HG03097 (cell line): Measurements from ENCODE around the gene DUS3L.

Experiments
- ATAC-seq: cut with Tn5 transposase; IDR thresholded peaks from one replicate; pipeline ENCODE4 v1.9.1; 2021; ENCODE audit not compliant: unreplicated experiment, low FRiP score

Gene DUS3L

DNA sequence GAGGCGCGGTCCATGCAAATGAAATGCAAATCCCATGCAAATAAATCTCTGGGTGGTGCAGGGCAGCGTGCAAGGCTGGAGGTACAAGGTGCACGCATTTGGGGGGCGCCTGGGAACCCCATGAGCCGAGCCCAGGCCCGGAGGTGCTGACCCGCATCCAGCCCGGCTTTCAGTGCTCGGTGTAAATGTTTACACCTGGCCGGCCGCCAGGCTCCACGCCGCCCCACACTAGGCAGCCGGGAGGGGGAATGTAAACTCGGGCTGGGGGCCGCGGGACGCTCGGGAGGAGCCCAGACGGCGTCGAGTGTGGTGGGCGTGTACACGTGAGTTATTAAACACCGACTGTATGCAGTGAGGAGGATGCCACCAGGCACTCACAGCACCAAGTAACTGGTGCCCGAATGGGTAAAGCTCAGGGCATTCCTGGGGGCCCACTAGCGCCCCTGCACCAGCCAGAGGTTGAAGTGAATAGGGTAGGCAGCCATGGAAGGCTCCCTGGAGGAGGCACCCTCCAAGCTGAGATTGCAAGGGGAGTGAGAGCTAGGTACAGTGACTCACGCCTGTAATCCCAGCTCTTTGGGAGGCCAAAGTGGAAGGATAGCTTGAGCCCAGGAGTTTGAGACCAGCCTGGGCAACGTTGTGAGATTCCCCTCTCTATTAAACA, 31.4 kb upstream of the DUS3L start:
- no peak for ATAC-seq

DNA sequence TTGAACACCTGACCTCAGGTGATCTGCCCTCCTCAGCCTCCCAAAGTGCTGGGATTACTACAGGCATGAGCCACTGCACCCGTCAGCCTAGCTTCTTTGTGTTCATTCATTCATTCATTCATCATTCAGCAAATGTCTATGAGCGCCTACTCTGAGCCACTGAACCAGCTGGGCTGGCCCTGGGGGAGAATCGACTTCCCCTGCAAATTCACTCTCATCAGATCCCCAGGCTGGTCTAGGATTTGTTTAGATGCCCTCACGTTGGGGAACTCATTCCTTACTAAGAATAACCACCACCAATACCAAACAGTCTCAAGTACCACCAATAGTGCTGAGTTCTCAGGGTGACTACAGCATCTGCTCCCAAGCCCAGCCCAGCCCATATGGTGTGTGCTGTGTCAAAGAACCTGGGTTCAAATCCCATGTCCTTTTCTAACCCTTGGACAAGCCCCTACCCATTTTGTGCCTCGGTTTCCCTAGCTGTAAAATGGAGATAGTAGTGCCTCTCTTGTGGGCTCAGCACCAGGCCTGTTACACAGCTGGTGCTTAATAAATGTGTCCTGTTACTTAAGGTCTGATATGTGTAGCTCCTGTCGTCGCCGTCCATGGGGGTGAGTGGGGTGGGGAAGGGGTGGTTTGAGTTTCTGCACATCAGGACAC, 30.7 kb upstream of the DUS3L start:
- no peak for ATAC-seq

DNA sequence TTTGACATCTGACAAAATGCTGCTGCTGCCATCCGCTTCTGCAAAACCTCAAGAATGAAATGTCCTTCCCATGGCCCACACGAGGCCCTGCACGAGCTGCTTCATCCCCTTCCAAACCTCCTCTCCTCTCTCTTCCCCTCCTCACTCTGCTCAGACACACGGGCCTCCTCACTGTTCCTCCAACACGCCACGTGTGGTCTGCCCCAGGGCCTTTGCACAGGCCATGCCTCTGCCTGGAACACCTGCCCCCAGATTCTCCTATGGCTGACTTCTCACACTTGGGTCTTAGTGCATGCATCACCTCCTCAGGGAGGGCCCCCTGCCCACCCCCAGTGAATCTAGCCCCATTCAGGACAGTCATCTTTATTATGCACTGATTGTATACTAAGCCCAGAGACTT, 29.8 kb upstream of the DUS3L start:
- no peak for ATAC-seq

DNA sequence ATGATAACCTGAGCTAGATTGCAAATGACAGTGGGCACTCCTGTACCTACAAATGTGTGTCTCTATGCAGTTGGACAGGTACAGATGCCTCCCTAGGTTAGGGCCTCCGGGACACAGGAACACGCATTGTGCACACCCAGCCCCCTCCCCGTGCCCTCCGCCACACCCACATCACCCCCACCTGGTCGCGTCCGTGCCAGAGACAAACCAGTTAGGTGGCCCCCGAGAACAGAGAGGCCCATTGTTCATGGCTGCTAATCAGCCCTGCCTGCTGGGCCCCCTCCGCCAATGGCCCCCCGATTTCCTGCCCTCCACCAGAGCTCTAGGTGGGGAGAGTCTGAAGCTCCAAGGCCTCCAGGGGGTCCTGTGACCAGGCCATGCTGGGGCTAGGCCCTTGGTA, 27.6 kb upstream of the DUS3L start:
- ATAC-seq = no peak

DNA sequence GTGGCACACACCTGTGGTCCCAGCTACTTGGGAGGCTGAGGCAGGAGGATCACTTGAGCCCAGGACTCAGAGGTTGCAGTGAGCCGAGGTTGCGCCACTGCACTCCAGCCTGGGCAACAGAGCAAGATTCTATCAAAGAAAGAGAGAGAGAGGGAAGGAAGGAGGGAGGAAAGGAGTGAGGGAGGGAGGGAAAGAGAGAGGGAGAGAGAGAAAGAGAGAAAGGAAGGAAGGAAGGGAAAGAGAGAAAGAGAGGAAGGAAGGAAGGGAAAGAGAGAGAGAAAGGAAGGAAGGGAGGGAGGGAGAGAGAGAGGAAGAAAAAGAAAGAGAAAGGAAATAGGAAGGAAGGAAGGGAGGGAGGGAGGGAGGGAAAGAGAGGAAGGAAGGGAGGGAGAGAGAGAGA, 26.3 kb upstream of the DUS3L start:
- no peak for ATAC-seq

DNA sequence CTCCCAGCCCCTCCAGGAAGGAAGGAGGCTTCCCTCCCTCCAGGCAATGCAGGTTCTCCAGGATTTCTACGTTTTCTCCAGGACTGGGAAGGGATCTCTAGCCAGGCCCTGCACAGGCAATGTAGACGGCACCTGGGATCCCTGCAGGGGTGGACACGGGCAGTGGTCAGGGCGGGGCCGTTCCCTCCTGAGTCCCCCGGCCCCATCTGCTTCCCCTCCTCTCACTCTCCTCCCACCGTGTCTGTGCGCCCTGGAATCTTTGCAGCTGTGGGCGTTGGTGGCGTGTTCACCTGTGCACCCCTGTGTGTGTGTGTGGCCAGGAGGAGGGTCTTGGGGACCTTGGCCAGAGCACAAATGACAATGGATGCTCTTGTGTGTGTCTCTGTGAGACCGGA, 23.9 kb upstream of the DUS3L start:
- no peak for ATAC-seq

DNA sequence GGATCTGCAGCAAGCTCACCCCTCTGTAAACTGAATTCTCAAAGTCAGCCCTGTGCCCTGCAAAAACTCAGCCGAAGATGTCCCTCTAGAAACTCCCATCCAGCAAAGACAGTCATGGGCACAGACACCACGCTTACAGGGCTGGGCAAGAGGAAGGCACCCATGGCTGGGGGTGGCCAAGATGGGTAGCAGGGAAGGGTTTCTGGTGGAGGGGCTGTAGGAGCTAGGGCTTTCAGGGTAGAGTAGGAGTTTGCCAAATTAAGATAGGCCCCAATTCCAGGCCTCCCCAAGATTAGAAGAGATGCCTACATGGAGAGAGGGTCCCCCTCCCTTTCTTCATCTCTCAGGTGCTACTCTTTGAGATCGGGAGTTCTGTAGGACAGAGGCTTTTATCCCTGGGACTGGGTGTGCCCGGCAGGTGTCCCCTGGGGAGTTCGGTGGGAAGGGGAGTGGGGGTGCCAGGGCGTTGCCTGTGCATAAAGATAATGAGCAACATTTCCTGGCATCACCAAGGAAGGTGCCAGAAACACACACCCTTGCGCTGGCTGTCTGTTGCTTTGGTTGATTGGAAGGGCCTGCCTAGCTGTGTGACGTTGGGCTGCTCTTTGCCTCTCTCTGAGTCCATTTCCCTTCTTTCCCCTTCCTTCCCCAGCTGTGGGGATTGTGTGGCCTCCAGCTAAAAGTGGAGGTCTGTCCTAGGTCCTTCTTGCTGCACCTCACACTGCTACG, 23.3 kb upstream of the DUS3L start:
- no peak for ATAC-seq

DNA sequence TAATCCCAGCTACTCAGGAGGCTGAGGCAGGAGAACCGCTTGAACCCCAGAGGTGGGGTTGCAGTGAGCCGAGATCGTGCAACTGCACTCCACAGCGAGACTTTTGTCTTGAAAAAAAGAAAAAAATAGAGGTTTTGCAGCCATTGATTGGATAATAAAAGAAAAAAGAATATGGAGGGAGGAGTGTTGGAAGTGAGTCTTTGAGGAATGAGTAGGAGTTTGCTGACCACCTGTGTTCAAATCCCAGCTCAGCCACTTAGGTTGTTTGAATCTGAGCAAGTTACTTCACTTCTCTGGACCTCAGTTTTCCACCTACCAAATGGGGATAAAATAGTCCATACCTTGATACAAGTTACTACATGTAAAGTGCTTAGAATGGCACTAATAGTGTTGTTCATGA, 20.2 kb upstream of the DUS3L start:
- no peak for ATAC-seq

DNA sequence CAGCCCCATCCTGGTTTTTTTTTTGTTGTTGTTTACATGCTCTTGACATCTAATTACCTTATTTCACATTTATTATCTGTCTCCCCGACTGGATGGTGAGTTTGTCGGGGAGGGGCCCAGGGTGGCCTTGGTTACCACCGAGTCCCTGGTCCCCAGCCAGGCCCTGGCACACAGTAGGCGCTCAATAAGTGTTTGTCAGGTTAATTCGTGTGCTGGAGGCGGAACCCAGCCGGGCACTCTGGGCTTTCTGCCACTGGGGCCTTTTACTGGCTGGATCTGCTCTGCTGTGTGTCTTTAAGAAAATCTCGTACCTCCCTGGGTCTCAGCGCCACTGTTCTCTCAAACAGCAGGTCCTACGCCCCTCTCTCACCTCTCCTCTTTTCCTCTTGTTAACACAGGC, 18.5 kb upstream of the DUS3L start:
- ATAC-seq = no peak

DNA sequence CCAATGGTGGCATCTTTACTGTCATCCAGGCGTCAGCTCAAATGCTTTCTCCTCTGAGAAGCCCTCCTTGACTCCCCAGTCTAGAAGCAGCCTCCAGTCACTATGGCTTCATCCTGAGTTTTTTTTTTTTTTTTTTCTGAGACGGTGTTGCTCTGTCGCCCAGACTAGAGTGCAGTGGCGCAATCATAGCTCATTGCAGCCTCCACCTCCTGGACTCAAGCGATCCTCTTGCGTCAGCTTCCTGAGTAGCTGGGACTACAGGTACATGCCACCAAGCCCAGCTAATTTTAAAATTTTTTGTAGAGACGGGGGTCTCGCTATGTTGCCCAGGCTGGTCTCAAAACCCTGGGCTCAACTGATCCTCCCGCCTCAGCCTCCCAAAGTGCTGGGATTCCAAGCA, 18.1 kb upstream of the DUS3L start:
- no peak for ATAC-seq

DNA sequence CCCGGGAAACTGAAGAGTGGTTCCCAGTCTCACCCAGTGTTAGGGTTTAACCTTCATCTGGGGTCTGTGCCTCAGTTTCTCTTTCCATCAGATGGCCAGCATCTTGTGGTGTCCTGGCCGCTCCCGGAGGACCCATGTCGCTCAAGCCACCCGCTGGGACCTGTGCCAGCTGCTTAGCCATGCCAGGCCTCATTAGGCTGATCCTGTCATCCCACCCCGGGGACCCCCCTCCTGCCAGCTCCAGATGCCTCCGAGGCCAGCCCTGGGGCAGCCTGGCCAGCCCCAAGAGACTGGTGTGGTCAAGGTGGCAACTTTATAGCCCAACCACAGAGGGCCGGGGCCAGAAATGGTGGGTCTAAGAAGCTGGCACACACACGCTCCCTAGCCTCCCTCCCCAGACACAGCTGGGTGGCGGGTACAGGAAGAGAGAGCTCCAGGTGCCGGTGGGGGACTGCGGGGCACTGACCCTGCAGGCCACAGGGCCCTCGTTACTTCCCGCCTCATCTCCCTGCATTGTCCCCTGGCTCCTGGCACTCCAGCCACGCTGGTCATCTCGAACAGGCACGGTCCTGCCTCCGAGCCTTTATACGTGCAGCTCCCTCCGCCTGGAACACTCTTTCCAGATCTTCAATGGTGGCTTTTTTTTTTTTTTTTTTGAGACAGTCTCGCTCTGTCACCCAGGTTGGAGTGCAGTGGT, 17.3 kb upstream of the DUS3L start:
- no peak for ATAC-seq

DNA sequence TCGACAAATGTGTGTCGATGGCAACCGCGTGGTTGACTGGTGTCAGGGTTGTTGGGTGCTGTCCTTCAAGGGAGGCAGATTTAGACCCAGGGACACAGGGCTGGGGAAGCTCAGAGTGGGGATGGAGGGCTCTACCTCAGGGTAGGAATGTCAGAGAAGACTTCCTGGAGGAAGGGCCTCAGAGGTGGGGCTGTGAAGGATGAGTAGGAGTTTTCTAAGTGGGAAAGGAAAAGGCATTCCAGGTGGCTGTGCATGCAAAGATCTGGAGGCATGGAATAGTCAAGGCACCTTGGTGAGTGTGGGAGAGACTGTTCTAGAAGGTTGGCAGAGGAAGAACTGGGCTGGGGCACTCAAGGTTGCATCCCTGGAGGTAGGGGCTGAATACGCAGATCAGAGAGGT, 15.9 kb upstream of the DUS3L start:
- no peak for ATAC-seq

DNA sequence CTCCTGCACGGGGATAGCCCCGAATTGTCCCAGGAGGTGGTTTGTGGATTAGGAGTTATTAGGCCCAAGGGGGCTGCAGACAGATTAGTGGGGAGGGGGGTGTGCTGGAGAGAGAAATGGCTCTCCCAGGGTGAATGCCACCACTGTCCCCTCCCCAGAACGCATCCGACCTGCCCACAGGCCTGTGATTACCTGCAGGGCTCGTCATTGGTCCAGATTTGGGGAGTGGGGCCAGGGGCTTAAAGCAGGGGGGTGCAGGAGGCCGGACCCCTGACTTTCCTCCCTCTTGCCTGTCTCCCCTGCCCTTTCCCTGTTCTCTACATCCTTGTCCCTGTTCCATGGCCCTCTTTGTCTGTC, 15.1 kb upstream of the DUS3L start:
- ATAC-seq = no peak

DNA sequence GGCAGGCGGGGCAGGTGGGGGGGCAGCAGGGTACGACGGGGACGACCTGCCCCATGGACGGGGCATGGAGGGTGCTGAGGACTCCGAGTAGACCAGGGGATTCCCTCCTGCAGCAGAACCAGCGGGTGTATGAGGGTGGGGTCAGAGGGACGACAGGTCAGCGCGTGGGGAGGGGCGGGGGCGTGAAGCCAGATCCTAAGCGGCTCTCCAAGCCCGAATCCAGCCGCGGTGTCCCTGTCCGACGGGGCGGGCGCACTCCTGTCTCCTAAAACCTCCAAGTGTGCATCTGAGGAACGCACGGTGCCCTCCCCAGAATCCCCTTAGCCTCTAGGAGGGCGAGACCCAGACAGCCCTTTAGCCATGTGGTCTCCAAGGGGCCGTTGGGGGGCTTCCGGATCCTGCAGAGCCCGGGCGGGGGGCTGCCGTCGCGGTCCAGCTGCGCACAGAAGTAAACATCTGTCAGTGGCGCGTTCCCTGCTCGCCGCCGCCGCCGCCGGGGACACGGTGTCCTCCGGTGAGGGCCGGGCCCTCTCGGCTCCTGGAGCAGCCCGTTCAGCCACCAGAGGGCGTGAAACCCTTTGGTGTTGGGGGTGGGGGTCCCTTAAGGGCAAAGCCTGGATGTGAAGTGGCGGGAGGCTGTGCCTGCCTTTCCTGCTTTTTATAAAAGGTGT, 14.6 kb upstream of the DUS3L start:
- no peak for ATAC-seq

DNA sequence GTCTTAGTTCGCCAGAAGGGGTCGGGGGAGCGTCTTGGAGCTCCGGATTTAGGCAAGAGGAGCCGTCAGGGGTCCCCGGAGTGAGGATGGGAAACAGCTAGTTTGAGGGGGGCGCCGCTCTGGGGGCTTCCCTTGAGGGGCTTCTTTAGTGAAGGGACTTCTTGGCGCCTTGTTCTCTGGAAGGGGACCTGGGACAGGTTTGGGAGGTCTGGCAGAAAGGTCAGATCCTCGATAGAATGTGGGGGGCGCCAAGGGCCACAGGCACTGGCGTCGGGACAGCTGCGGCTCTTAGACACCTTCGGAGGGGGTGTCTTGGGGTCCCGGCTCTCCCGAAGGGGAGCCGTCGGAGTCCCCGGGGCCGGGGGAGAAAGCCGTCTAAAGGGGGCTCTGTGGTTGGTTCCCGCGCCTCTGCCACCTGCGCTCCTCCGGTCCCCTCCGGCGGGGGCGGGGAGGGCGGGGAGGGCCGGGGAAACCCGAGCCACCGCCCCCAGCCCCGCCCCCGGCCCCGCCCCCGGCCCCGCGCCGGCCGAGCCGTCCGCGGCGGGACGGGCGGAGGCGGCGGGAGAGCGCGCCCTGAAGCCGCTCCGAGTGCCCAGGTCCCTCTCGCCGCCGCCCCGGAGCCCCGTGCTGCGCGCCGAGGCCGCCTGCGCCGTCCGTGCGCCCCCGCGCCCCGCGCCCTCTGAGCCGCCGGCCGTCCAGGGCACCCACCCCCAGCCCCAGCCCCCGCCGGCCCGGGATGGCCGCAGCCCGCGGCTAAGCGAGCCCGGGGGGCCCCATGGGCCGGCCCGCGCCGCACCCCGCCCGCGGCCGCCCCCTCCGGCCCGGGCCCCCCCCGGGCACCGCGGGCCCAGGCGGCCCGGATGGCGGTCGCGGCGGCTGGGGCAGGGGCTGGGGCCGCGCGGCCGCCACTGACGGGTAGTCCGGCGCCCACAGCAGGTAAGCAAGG, 13.8 kb upstream of the DUS3L start, which contains the start of gene NRTN:
Gene NRTN, plus strand, starts transcription at position 552 of the 946 bp plus-strand sequence. CDS start 19,099 bp downstream, outside the sequence.
- ATAC-seq = no peak

DNA sequence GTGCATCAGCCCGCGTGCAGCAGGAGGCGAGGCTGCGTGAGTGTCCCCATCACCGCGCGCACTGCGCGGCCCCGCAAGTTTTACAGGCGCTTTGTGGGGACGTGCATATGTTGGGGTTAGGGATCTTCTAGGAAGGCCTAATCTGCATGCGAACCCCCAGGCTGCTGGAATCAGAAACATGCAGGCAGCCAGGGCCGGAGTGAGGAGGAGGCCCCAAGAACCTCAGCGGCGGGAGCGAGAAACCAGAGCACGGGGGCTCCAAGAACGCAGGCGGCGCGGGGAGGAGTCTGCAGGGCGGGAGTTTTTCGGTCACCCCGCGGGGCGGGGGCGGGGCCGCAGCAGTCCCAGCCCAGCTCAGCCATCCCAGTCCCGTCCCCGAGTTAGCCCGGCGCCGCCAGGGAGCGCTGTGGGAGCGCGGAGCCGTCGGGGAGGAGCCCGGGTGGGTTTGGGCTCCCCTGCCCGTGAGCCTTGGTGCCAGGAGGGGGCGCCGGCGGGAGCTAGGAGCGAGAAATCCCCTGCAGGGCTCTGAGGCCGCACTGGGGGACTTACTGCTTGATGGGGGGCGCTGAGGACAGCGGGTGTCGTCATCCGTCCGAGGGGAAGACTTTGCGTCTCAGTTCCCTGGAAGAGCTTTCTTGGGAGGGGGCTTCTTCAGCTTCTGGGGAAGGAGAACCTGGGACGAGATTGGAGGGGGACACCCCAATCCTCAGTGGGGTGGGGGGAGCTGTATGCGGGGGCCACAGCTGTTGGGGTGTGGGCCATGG, 13.0 kb upstream of the DUS3L start:
- no peak for ATAC-seq

DNA sequence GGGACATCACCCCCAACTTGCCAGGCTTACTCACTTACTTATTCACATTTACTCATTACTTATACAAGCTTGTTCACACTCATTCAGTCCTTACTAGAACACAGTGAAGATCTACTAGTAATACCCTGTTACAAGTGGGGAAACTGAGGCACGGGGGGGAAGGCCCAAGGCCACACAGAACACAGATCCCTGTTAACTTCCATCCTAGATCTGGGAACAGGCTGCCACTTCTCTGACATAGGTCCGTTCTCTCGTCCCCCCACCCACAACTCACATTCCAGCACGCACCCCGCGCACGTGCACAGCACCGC, 12.4 kb upstream of the DUS3L start:
- ATAC-seq = no peak

DNA sequence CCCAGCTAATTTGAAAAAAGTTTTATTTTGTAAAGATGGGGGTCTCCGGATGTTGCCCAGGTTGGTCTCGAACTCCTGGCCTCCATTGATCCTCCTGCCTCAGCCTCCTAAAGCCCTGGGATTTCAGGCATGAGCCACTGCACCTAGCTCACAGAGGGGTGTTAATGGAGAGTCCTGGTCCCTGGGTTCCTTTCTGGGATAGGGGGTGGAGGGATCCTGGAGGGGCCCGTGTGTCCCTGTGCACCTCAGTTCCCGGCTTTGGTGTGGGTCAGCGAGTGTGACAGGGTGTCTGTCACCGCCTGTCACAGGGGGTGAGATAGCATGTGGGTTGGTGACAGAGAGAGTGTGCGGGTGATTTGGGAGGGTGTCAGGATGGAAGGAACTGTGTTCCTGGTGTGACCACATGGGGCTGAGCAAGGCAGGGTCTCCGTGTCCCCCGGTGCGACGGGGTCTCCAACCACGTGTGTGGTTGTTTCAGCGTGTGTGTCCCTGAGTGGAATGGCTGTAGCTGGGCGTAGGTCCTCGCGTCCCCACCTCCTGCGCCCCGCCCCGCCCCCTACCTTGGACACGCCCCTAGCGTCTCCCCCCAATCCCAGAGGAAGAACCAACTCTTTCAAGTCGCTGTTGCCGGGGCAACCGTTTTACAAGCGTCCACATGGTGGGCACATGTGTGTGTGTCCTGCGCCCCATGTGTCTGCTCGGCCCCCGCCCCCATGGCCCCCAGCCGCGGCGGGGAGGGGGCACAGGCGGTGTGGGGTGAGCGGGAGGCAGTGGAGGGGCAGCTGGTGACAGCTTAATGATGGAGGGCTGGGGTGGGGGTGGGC, 11.0 kb upstream of the DUS3L start:
- no peak for ATAC-seq
